Mucosa of stomach (tissue), 1 donor: ENCODE data around the gene GMPPA.

Source experiments
- H3K27me3 ChIP-seq: one replicate; pipeline ENCODE4 v1.7.0; 2013; ENCODE audit warnings: mild to moderate bottlenecking, low read length; ENCODE audit not compliant: control insufficient read depth, insufficient read depth
- H3K36me3 ChIP-seq: one replicate; pipeline ENCODE4 v1.7.0; 2013; ENCODE audit warnings: low read length; ENCODE audit not compliant: control insufficient read depth, insufficient read depth
- H3K4me1 ChIP-seq: one replicate; pipeline ENCODE4 v1.7.0; 2013; ENCODE audit warnings: mild to moderate bottlenecking, low read length; ENCODE audit not compliant: control insufficient read depth, insufficient read depth
- H3K4me3 ChIP-seq: one replicate; pipeline ENCODE4 v1.7.0; 2013; ENCODE audit warnings: low read length
- H3K9ac ChIP-seq: one replicate; pipeline ENCODE4 v1.7.0; 2013; ENCODE audit warnings: mild to moderate bottlenecking, low read length, moderate library complexity
- H3K9me3 ChIP-seq: one replicate; pipeline ENCODE4 v1.7.0; 2013; ENCODE audit warnings: mild to moderate bottlenecking, low read length, moderate library complexity; ENCODE audit not compliant: control insufficient read depth
- donor health status: Pancreatic carcinoma.

The GMPPA gene

DNA sequence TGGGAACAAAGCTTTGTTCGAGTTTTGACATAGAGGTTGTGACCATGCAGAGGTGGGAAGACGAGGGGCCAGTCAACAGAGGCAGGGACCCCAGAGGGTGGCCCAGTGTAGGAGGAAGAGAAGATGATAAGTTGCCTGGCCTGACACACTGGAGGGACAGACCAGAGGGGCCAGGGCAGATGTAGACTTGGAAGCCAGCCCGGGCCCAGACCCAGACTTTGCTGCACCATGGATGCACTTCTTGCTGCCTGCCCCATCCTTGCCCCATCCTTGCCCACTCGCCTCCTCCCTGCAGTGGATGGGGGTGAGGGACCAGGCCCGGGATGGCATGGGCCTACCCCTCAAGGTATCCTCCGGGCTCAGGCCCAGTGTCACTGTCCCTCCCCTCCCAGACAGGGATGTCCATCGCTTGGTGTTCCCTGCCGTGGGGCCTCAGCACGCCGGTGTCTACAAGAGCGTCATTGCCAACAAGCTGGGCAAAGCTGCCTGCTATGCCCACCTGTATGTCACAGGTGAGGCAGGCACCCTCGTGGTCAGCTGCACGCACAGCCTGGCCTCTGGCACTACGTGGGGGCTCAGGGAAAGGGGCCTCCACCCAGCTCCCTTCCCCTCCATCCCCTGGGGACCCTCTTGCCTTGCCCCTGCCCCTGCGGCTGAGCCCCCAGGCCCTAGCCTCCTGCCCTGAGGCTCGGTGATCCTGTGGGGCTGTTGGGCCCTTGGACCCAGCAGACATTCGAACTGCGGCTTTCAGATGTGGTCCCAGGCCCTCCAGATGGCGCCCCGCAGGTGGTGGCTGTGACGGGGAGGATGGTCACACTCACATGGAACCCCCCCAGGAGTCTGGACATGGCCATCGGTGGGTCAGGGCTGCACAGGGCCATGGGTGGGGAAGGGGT is 27.0 kb upstream of the GMPPA start:
- Histone ChIP-seq H3K4me1 (no peaks in the 10 kb centered on the region), H3K9ac (no peak overlapping the region), H3K36me3 (no peaks in the 10 kb centered on the region), H3K9me3 (no peaks in the 10 kb centered on the region), H3K27me3 (peaks cover 3% of the 10 kb centered on the region), H3K4me3 (no peak overlapping the region)

DNA sequence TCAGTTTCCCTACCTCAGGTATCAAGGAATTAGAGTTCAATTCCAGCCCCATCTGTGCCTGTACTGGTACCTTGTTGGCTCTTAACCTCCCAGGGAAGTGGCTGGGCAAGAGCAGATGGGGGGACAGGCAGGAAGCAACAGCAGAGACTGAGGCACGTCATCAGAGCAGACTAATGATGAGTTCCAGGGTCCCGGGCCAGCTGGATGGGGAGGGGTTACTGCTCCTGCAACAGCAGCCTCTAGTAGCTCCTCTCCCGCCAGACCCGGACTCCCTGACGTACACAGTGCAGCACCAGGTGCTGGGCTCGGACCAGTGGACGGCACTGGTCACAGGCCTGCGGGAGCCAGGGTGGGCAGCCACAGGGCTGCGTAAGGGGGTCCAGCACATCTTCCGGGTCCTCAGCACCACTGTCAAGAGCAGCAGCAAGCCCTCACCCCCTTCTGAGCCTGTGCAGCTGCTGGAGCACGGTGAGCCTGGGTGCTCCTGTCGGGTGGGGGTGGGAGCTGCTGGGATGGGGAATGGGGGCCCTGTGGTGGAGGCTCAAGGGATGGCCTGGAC is 26.0 kb upstream of the GMPPA start:
- no peaks in the 10 kb centered on the region for H3K9me3 ChIP-seq

DNA sequence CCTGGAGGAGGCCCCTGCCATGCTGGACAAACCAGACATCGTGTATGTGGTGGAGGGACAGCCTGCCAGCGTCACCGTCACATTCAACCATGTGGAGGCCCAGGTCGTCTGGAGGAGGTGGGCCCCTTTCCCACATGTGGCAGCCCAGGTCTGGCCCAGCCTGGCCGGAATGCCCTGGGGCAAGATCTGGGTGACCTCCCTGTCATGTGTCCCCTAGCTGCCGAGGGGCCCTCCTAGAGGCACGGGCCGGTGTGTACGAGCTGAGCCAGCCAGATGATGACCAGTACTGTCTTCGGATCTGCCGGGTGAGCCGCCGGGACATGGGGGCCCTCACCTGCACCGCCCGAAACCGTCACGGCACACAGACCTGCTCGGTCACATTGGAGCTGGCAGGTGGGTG is 25.2 kb upstream of the GMPPA start:
- Histone ChIP-seq H3K4me3 (no peak overlapping the region), H3K9me3 (no peaks in the 10 kb centered on the region), H3K36me3 (no peaks in the 10 kb centered on the region), H3K9ac (no peak overlapping the region), H3K4me1 (no peaks in the 10 kb centered on the region), H3K27me3 (peaks cover 12% of the 10 kb centered on the region)

More for the DNA sequence above, 26.0 kb upstream of the GMPPA start:
- H3K36me3 ChIP-seq = no peaks in the 10 kb centered on the region
- no peak overlapping the region for H3K9ac ChIP-seq
- H3K4me3 ChIP-seq = no peak overlapping the region
- no peaks in the 10 kb centered on the region for H3K4me1 ChIP-seq
- H3K27me3 ChIP-seq = peaks cover 12% of the 10 kb centered on the region

- H3K27me3 ChIP-seq = peaks cover 12% of the 10 kb centered on the region
- no peaks in the 10 kb centered on the region for H3K4me1 ChIP-seq
- no peaks in the 10 kb centered on the region for H3K9me3 ChIP-seq
- H3K4me3 ChIP-seq = no peak overlapping the region
- H3K9ac ChIP-seq = no peak overlapping the region
- no peaks in the 10 kb centered on the region for H3K36me3 ChIP-seq
These were observed 24.2 kb upstream of the GMPPA start for GRCh38 chr2:219474285-219475060.

GRCh38 chr2:219475278-219475677 is 23.4 kb upstream of the GMPPA start:
- Histone ChIP-seq H3K36me3 (no peaks in the 10 kb centered on the region), H3K9ac (no peak overlapping the region), H3K4me1 (no peaks in the 10 kb centered on the region), H3K4me3 (no peak overlapping the region), H3K27me3 (peaks cover 12% of the 10 kb centered on the region), H3K9me3 (no peaks in the 10 kb centered on the region)

DNA sequence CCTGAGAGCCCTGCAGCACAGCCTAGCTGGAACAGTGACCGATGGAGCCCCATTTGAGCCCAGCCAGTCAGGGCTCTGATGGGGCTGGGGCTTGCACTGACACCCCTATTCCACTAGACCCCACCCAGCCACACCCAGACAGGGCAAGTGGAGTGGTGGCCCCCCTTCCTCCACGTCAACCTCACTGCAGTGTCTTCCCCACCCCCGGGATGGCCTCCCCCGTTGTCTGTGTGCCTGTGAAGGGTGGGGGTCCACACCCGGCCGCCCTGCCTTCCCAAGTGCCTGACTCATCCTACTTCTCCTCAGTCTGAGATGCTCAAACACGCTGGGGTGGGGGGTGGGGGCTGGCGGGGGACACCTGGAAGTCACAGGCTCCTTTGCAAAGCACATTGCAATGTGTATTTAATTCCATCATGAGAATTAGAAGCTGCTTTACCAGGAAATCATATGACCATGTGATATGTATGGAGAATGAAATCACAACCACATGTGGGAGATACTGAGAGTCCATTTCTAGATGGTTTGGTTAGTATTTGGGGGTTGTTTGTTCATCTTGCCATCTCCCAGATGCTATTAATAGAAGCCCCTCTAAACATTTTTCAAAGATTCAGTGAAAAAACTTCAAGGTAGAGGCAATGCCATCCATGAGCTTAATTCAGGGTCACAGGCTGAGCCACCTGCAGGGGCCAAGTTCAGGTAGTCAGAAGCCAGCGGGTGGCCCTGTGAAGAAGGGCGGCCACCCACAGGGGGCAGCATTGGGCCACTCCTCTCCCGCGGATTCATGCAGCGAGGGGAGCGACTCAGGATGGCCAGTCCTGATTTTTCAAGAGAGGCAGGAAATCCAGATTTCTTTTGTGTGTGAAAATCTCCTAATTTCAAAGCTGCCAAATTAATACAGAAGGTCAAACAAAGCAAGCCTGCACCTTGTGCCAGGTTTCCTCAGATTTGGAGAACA is 22.7 kb upstream of the GMPPA start:
- no peak overlapping the region for H3K4me3 ChIP-seq
- no peaks in the 10 kb centered on the region for H3K36me3 ChIP-seq
- no peaks in the 10 kb centered on the region for H3K4me1 ChIP-seq
- H3K9ac ChIP-seq = no peak overlapping the region
- no peaks in the 10 kb centered on the region for H3K9me3 ChIP-seq
- peaks cover 18% of the 10 kb centered on the region for H3K27me3 ChIP-seq

- H3K4me3 ChIP-seq = no peak overlapping the region
- no peaks in the 10 kb centered on the region for H3K9me3 ChIP-seq
- no peaks in the 10 kb centered on the region for H3K36me3 ChIP-seq
- no peaks in the 10 kb centered on the region for H3K4me1 ChIP-seq
- no peak overlapping the region for H3K9ac ChIP-seq
- peaks cover 23% of the 10 kb centered on the region for H3K27me3 ChIP-seq
These were observed 22.0 kb upstream of the GMPPA start for GRCh38 chr2:219476652-219477151.

DNA sequence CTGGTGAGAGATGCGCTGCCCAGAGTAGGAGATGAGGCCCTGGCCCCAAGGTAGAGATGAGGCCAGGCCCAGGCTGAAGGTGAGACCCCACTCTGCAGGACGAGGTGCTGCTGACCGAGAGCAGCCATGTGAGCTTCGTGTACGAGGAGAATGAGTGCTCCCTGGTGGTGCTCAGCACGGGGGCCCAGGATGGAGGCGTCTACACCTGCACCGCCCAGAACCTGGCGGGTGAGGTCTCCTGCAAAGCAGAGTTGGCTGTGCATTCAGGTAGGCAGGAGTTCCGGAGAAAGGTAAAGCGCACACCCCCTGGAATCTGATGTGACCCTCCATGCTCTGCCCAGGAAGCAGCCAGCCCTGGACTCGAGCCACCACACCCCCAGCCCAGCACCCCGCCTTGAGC is 21.5 kb upstream of the GMPPA start:
- Histone ChIP-seq H3K4me3 (no peak overlapping the region), H3K27me3 (peaks cover 27% of the 10 kb centered on the region), H3K9ac (no peak overlapping the region), H3K9me3 (no peaks in the 10 kb centered on the region), H3K36me3 (no peaks in the 10 kb centered on the region), H3K4me1 (no peaks in the 10 kb centered on the region)

- H3K4me3 ChIP-seq = no peak overlapping the region
- no peak overlapping the region for H3K9ac ChIP-seq
- peaks cover 34% of the 10 kb centered on the region for H3K27me3 ChIP-seq
- no peaks in the 10 kb centered on the region for H3K9me3 ChIP-seq
- no peaks in the 10 kb centered on the region for H3K4me1 ChIP-seq
- H3K36me3 ChIP-seq = no peaks in the 10 kb centered on the region
These were observed 20.9 kb upstream of the GMPPA start for GRCh38 chr2:219477815-219478214.

GRCh38 chr2:219478916-219479315 is 19.8 kb upstream of the GMPPA start:
- no peaks in the 10 kb centered on the region for H3K9me3 ChIP-seq
- no peak overlapping the region for H3K4me3 ChIP-seq
- H3K27me3 ChIP-seq = peaks cover 45% of the 10 kb centered on the region
- H3K4me1 ChIP-seq = peaks cover 3% of the 10 kb centered on the region
- H3K36me3 ChIP-seq = no peaks in the 10 kb centered on the region
- H3K9ac ChIP-seq = no peak overlapping the region

GRCh38 chr2:219480004-219480403 is 18.7 kb upstream of the GMPPA start:
- H3K9me3 ChIP-seq = no peaks in the 10 kb centered on the region
- no peak overlapping the region for H3K4me3 ChIP-seq
- H3K9ac ChIP-seq = no peak overlapping the region
- peaks cover 56% of the 10 kb centered on the region for H3K27me3 ChIP-seq
- no peaks in the 10 kb centered on the region for H3K36me3 ChIP-seq
- H3K4me1 ChIP-seq = peaks cover 14% of the 10 kb centered on the region
